Testis (tissue), 5 donors: ENCODE results near the gene RMRP. TPM values are rescaled to one million over a fixed set of nuclear protein-coding genes. Genes with fewer than 3 reads are reported as not detected.

ENCODE experiments used
- DNase-seq: peaks from one replicate; pipeline ENCODE4 v3.0.0-alpha.2; 2019
- H3K27ac ChIP-seq, 2 donors: fragments of 200-600 bp; sonication (generic); one replicate each; pipeline ENCODE4 v1.5.1; 2019
- H3K27me3 ChIP-seq: fragments of 200-600 bp; sonication (generic); one replicate; pipeline ENCODE4 v1.5.1; 2019
- H3K36me3 ChIP-seq: fragments of 200-600 bp; sonication (generic); one replicate; pipeline ENCODE4 v1.5.1; 2017; ENCODE audit warnings: low read depth; ENCODE audit errors: missing control alignments
- H3K4me1 ChIP-seq: fragments of 200-600 bp; sonication (generic); one replicate; pipeline ENCODE4 v1.5.1; 2019
- H3K4me3 ChIP-seq, 2 donors: fragments of 200-600 bp; sonication (generic); one replicate each; pipeline ENCODE4 v1.5.1; 2017 to 2019
- H3K9me3 ChIP-seq: fragments of 200-600 bp; sonication (generic); one replicate; pipeline ENCODE4 v1.5.1; 2017
- POLR2A ChIP-seq: fragments of 450-650 bp; IDR thresholded peaks from one replicate; pipeline ENCODE4 v1.6.1; 2017; ENCODE audit warnings: antibody characterized with exemption, mild to moderate bottlenecking, moderate library complexity
- WGBS, 2 donors: methylation state at CpG; one replicate each; pipeline ENCODE4 v1.1.5; 2018; 5-methylcytosine and 5-hydroxymethylcytosine counted together
- intact Hi-C: fragments of 100-400 bp; cut with DNase I; formaldehyde crosslinking; loops from one replicate; pipeline ENCODE4 v1.15.1; 2023; ENCODE audit warnings: low total_unique reads
- long read RNA-seq, 2 donors: transcript quantifications; one replicate each; lab custom pipeline, GENCODE V29; 2026
- polyA plus RNA-seq: library from polyadenylated mRNA; stranded (reverse); fragments of 350-450 nt; fragmentation: Illumina TruSeq; extraction: RNeasy Lipid Tissue Mini Kit (QIAGEN cat#74804); gene quantifications from one replicate; pipeline ENCODE4 v1.2.3, GENCODE V29; 2014; ENCODE audit warnings: low read depth, low replicate concordance; ENCODE audit not compliant: insufficient read depth
- total RNA-seq, 2 donors: library from RNA; depleted of rRNA; stranded (reverse); fragments of >200 nt; gene quantifications; one replicate each; pipeline ENCODE4 v1.2.3, GENCODE V29; 2016
- TF ChIP-seq, protein P1 (sequence below), 3 experiments: fragments of 450-650 bp in 2 of 3; fragments of 200-600 bp in 1 of 3; sonication (generic) in 1 of 3; IDR thresholded peaks; one replicate each; pipeline ENCODE4 v1.5.1; 2016 to 2019; ENCODE audit warnings: antibody characterized with exemption in 3 of 3, mild to moderate bottlenecking in 2 of 3, moderate library complexity in 1 of 3

RMRP gene
- total RNA-seq (over 10,000 TPM in 1 of 2 donors, 1,000 to 10,000 TPM in 1; 4,421 to 15,053 TPM), polyA plus RNA-seq (not detected)
- long read RNA-seq, donor 1: 0 reads
- long read RNA-seq, donor 2: 0 reads

DNA sequence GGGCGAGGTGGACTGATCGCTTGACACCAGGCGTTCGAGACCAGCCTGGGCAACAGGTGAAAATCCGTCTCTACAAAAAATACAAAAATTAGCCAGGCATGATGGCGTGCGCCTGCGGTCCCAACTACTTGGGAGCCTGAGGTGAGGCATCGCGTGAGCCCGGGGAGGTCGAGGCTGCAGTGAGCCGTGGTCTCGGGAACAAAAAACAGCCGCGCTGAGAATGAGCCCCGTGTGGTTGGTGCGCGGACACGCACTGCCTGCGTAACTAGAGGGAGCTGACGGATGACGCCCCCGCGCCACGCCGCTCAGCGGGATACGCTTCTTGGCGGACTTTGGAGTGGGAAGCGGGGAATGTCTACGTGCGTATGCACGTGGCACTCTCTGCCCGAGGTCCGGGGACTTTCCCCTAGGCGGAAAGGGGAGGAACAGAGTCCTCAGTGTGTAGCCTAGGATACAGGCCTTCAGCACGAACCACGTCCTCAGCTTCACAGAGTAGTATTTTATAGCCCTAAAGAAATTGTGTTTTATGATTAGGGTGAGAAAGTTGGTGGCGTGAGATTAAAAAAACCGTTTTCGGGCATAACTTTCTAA, at the start of gene RMRP:
TSS of gene RMRP (minus strand) at position 474 of the 591 bp plus-strand sequence.
- TF ChIP-seq, protein P1, sequence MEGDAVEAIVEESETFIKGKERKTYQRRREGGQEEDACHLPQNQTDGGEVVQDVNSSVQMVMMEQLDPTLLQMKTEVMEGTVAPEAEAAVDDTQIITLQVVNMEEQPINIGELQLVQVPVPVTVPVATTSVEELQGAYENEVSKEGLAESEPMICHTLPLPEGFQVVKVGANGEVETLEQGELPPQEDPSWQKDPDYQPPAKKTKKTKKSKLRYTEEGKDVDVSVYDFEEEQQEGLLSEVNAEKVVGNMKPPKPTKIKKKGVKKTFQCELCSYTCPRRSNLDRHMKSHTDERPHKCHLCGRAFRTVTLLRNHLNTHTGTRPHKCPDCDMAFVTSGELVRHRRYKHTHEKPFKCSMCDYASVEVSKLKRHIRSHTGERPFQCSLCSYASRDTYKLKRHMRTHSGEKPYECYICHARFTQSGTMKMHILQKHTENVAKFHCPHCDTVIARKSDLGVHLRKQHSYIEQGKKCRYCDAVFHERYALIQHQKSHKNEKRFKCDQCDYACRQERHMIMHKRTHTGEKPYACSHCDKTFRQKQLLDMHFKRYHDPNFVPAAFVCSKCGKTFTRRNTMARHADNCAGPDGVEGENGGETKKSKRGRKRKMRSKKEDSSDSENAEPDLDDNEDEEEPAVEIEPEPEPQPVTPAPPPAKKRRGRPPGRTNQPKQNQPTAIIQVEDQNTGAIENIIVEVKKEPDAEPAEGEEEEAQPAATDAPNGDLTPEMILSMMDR (IDR thresholded peaks at IDR 0.05): peak in 2 of 3 experiments; percentile 28 to 42
- no peak for TF ChIP-seq POLR2A

DNA sequence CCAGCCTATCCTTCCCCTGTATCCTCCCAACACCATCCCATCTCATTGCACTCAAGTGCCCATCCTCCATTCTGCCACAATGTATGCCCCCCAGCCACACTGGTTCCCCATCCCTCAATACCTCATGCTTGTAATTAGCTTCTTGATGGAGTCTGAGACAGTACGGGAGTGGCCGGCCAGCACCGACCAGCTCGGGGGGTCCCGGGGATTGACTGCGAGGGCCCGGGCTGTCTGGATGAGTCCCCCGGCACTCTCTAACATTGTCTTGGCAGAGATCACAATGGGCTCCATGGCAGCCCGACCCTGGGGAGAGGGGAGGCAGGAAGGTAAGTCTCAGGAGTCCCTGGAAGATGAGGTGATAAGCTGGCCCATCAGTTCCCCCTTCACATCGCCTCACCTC, 49.1 kb upstream of the RMRP start:
- intact Hi-C loops: no loop called here
- Histone ChIP-seq H3K4me1 (no peaks in the 10 kb centered on the region), H3K36me3 (no peaks in the 10 kb centered on the region), H3K27me3 (no peaks in the 10 kb centered on the region), H3K27ac (no peak overlapping the region), H3K9me3 (no peaks in the 10 kb centered on the region), H3K4me3 (no peak overlapping the region)
- no peak for DNase-seq
- WGBS, 2 donors: 94 to 98% methylated on average over 3 to 10 of the region's 10 CpGs
- no peak for TF ChIP-seq POLR2A
- TF ChIP-seq, protein P1 (IDR thresholded peaks at IDR 0.05): no peak

More for the DNA sequence above, at the start of gene RMRP:
- peak within 1 kb of the TSS; percentile 94 to 97 for H3K27ac ChIP-seq
- H3K4me1 ChIP-seq: peaks cover 13% of the 10 kb centered on the region
- intact Hi-C loops: no loop called here
- peak within 1 kb of the TSS; percentile 93 to 95 for H3K4me3 ChIP-seq
- H3K36me3 ChIP-seq: no peaks in the 10 kb centered on the region
- no peaks in the 10 kb centered on the region for H3K9me3 ChIP-seq
- 0% methylated on average over 41 to 42 of the region's 42 CpGs for WGBS, 2 donors
- no peaks in the 10 kb centered on the region for H3K27me3 ChIP-seq
- peak; percentile 97 for DNase-seq

DNA sequence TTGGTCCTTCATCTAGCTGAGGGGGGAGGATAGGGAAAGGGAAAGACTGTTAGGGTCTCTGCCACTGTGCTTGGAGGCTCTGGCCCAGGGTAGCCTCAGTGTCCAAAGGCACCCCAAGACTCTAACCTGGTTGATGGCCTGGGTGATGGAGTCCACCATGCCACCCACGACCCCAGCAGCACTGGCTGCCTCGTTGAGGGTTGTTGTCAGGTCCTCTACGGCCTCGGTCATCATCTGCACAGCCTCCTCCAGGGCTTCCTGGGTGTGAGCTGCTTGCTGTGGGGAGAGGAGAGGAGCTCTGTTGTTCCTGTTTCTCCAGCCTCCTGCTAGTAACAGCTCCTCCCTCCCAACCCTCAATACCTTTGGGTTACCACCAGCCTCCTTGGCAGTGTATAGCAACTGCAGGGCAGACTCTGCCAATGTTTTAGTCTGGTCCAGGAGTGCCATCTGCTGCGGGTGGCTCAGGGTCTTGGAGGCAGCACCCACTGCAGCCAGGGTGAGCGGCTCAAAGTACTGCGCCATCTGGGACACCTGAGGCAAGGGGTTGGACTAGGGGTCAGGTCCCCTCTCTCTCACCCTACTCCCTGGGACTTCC, 48.1 kb upstream of the RMRP start:
- intact Hi-C loops: no loop called here
- no peaks in the 10 kb centered on the region for H3K27me3 ChIP-seq
- H3K27ac ChIP-seq: no peak overlapping the region
- 90 to 95% methylated on average over 2 to 7 of the region's 7 CpGs for WGBS, 2 donors
- H3K4me3 ChIP-seq: no peak overlapping the region
- peaks cover 2% of the 10 kb centered on the region for H3K4me1 ChIP-seq
- no peak for DNase-seq
- H3K36me3 ChIP-seq: no peaks in the 10 kb centered on the region
- TF ChIP-seq POLR2A: no peak
- TF ChIP-seq, protein P1 (IDR thresholded peaks at IDR 0.05): no peak
- H3K9me3 ChIP-seq: no peaks in the 10 kb centered on the region

- 84 to 88% methylated on average over 5 to 8 of the region's 8 CpGs for WGBS, 2 donors
- Histone ChIP-seq H3K27ac (no peak overlapping the region), H3K4me3 (no peak overlapping the region), H3K9me3 (no peaks in the 10 kb centered on the region), H3K36me3 (no peaks in the 10 kb centered on the region), H3K4me1 (peaks cover 4% of the 10 kb centered on the region), H3K27me3 (no peaks in the 10 kb centered on the region)
- TF ChIP-seq POLR2A: no peak
- TF ChIP-seq, protein P1 (IDR thresholded peaks at IDR 0.05): no peak
- DNase-seq: no peak
- intact Hi-C loops: no loop called here
Measured at GRCh38 chr9:35705372-35705771, 47.6 kb upstream of the RMRP start.
